ENCODE measurements around the gene UVSSA. TPM values are rescaled to one million over a fixed set of nuclear protein-coding genes. Genes with fewer than 3 reads are reported as not detected.
A peak's percentile ranks its signal among the peaks of the same experiment; 100 is the strongest.

The UVSSA gene
- total and polyA plus RNA-seq, 12 donors, result 2.4 to 11.9 (median 6.6) TPM

GRCh38 chr4:1364217-1364616, 17.2 kb downstream of the UVSSA start:
- DNase-seq, result no peak
- WGBS, 2 donors, result 87 to 89% methylated on average over 15 to 16 of the region's 18 CpGs
- H3K36me3 ChIP-seq, result peaks cover 0 to 81% (median 0%) of the 10 kb centered on the region in 9 donors

GRCh38 chr4:1364748-1365147, 17.7 kb downstream of the UVSSA start:
- Histone ChIP-seq H3K4me3 (no peak overlapping the region), H3K4me1 (no peaks in the 10 kb centered on the region), H3K36me3 (peaks cover 0 to 81% (median 0%) of the 10 kb centered on the region in 9 donors), H3K27me3 (no peaks in the 10 kb centered on the region), H3K9me3 (no peaks in the 10 kb centered on the region), H3K27ac (no peak overlapping the region)
- no peak for ATAC-seq
- intact Hi-C loops (cut with DNase I), result loop anchor here in 2 of 10 donors (5.0 to 10.0 kb wide), 2 partner anchors 150 to 258 kb away; no protein-coding TSS in a partner anchor
- WGBS, 2 donors, result 96 to 97% methylated on average over 13 of the region's 13 CpGs
- no peak for TF ChIP-seq CTCF (IDR thresholded peaks at IDR 0.05)
- no peak for DNase-seq

More at GRCh38 chr4:1364217-1364616, 17.2 kb downstream of the UVSSA start:
- H3K27ac ChIP-seq, result no peak overlapping the region
- intact Hi-C loops (cut with DNase I), result loop anchor here in 2 of 10 donors (5.0 to 10.0 kb wide), 2 partner anchors 151 to 258 kb away; no protein-coding TSS in a partner anchor
- no peaks in the 10 kb centered on the region for H3K9me3 ChIP-seq
- H3K4me3 ChIP-seq, result no peak overlapping the region
- no peak for ATAC-seq
- H3K27me3 ChIP-seq, result no peaks in the 10 kb centered on the region
- TF ChIP-seq CTCF (IDR thresholded peaks at IDR 0.05), result no peak
- no peaks in the 10 kb centered on the region for H3K4me1 ChIP-seq

GRCh38 chr4:1365271-1366178, 18.5 kb downstream of the UVSSA start:
- no peak overlapping the region for H3K4me3 ChIP-seq
- TF ChIP-seq CTCF (IDR thresholded peaks at IDR 0.05), result no peak
- no peaks in the 10 kb centered on the region for H3K9me3 ChIP-seq
- DNase-seq (no peak), ATAC-seq (no peak)
- WGBS, 2 donors, result 87 to 88% methylated on average over 25 of the region's 25 CpGs
- H3K27ac ChIP-seq, result no peak overlapping the region
- peaks cover 0 to 81% (median 0%) of the 10 kb centered on the region in 9 donors for H3K36me3 ChIP-seq
- H3K27me3 ChIP-seq, result no peaks in the 10 kb centered on the region
- H3K4me1 ChIP-seq, result no peaks in the 10 kb centered on the region
- intact Hi-C loops (cut with DNase I), result loop anchor here in 1 of 10 donors (10.0 kb wide), 1 partner anchor 149 kb away; no protein-coding TSS in a partner anchor

- no peak overlapping the region for H3K27ac ChIP-seq
- no peak for TF ChIP-seq CTCF (IDR thresholded peaks at IDR 0.05)
- 95% methylated on average over 35 of the region's 35 CpGs for WGBS, 2 donors
- peaks cover 0 to 79% (median 0%) of the 10 kb centered on the region in 9 donors for H3K36me3 ChIP-seq
- no peak for ATAC-seq
- intact Hi-C loops (cut with DNase I), result loop anchor here in 1 of 10 donors (10.0 kb wide), 1 partner anchor 148 kb away; no protein-coding TSS in a partner anchor
- H3K4me3 ChIP-seq, result no peak overlapping the region
- H3K27me3 ChIP-seq, result no peaks in the 10 kb centered on the region
- peak in 1 of 2 donors; percentile 10 for DNase-seq
- H3K9me3 ChIP-seq, result no peaks in the 10 kb centered on the region
- H3K4me1 ChIP-seq, result no peaks in the 10 kb centered on the region
Observed at GRCh38 chr4:1366371-1367229, 19.6 kb downstream of the UVSSA start.

All from heart right ventricle (tissue), 16 donors.